GM12878 (cell line): ENCODE results near the gene SPATA20. TPM values are rescaled to one million over a fixed set of nuclear protein-coding genes. Genes with fewer than 3 reads are reported as not detected.

ENCODE experiments used
- ATAC-seq: fragments of 200-7000 bp; cut with Tn5 transposase; 3 replicates; pipeline ENCODE4 v1.9.1; 2020; ENCODE audit warnings: mild to moderate bottlenecking, moderate library complexity
- BruUV-seq: library from RNA; stranded (reverse); fragments of 400-500 nt; replicated peaks from 2 replicates; lab custom pipeline; 2021; lab: Mats Ljungman, UMichigan
- CTCF ChIA-PET: fragments of 300-600 bp; sonication (Branson Sonifier 250); formaldehyde crosslinking; extraction: SDS; loops from one replicate; lab custom pipeline; 2021; ENCODE audit warnings: inconsistent platforms; lab: Yijun Ruan, JAX
- POLR2A ChIA-PET: fragments of 350-600 bp; formaldehyde crosslinking; extraction: SDS; loops from one replicate; lab custom pipeline; 2021; ENCODE audit warnings: inconsistent platforms; lab: Charles Lee
- RAD21 ChIA-PET: fragments of 300-600 bp; sonication (Branson Sonifier 250); formaldehyde crosslinking; loops from one replicate; lab custom pipeline; 2023; ENCODE audit warnings: antibody characterized with exemption; ENCODE audit not compliant: unreplicated experiment; lab: Charles Lee
- SMC1A ChIA-PET: fragments of 300-600 bp; sonication (Branson Sonifier 250); formaldehyde crosslinking; loops from one replicate; lab custom pipeline; 2023; ENCODE audit not compliant: unreplicated experiment, uncharacterized antibody; lab: Charles Lee
- DNase-seq: peaks from one replicate; pipeline ENCODE4 v3.0.0-alpha.2; 2011; ENCODE audit warnings: low read depth, low spot score
- FAIRE-seq: peaks from 3 replicates; lab custom pipeline; 2011; peaks lifted over from hg19 to GRCh38; lab: Jason Lieb, UNC
- H2AFZ ChIP-seq: 2 replicates; pipeline ENCODE4 v1.6.0; 2011; ENCODE audit warnings: low read depth, low read length, control low read depth; ENCODE audit not compliant: control insufficient read depth
- H3K27ac ChIP-seq: 2 replicates; pipeline ENCODE4 v1.5.1; 2011; ENCODE audit warnings: control low read depth; ENCODE audit not compliant: control insufficient read depth, insufficient read depth
- H3K27me3 ChIP-seq, 2 experiments: replicated peaks in 1 of 2; 2 replicates each; pipeline versions ENCODE4 v1.6.0 to v1.6.1; 2011; ENCODE audit warnings: low read length in 1 of 2; ENCODE audit not compliant: control insufficient read depth in 2 of 2, insufficient read depth in 2 of 2
- H3K36me3 ChIP-seq, 2 experiments: 2 replicates each; pipeline ENCODE4 v1.5.1; 2011; ENCODE audit warnings: low read length in 1 of 2; ENCODE audit not compliant: control insufficient read depth in 2 of 2, insufficient read depth in 2 of 2
- H3K4me1 ChIP-seq: 2 replicates; pipeline ENCODE4 v1.6.1; 2011; ENCODE audit warnings: mild to moderate bottlenecking, low read length, moderate library complexity, mixed read lengths; ENCODE audit not compliant: control insufficient read depth, insufficient read depth
- H3K4me2 ChIP-seq: 2 replicates; pipeline ENCODE4 v1.6.0; 2011; ENCODE audit warnings: control low read depth; ENCODE audit not compliant: control insufficient read depth, insufficient read depth
- H3K4me3 ChIP-seq: fragments of 200-600 bp; sonication (generic); 2 replicates; pipeline ENCODE4 v1.5.1; 2016
- H3K79me2 ChIP-seq: 2 replicates; pipeline ENCODE4 v1.6.0; 2011; ENCODE audit warnings: low read length; ENCODE audit not compliant: control insufficient read depth, insufficient read depth
- H3K9ac ChIP-seq: 2 replicates; pipeline ENCODE4 v1.8.0; 2011; ENCODE audit warnings: low read length, control low read depth, mixed read lengths; ENCODE audit not compliant: control insufficient read depth, insufficient read depth
- H3K9me3 ChIP-seq: replicated peaks from 3 replicates; pipeline ENCODE4 v1.5.1; 2011; ENCODE audit warnings: mild to moderate bottlenecking, low read length; ENCODE audit not compliant: control insufficient read depth, insufficient read depth
- H4K20me1 ChIP-seq: 2 replicates; pipeline ENCODE4 v1.6.0; 2011; ENCODE audit not compliant: control insufficient read depth, insufficient read depth
- BMI1 ChIP-seq: fragments of 450-650 bp; IDR thresholded peaks from 2 replicates; pipeline ENCODE4 v1.6.1; 2016; ENCODE audit warnings: mild to moderate bottlenecking, moderate library complexity, borderline replicate concordance
- ELK1 ChIP-seq: IDR thresholded peaks from 2 replicates; pipeline ENCODE4 v1.6.1; 2012; ENCODE audit warnings: low read depth, low read length, improper control_type of control experiment
- HCFC1 ChIP-seq: fragments of 150-350 bp; IDR thresholded peaks from 2 replicates; pipeline ENCODE4 v1.6.1; 2014; ENCODE audit warnings: low read length
- IRF4 ChIP-seq: IDR thresholded peaks from 2 replicates; pipeline ENCODE4 v1.6.1; 2011; ENCODE audit warnings: low read depth, low read length
- NKRF ChIP-seq: fragments of 450-650 bp; conservative IDR thresholded peaks from 2 replicates; pipeline ENCODE4 v1.6.1; 2017; ENCODE audit warnings: mild to moderate bottlenecking, moderate library complexity
- RAD51 ChIP-seq: fragments of 450-650 bp; IDR thresholded peaks from 2 replicates; pipeline ENCODE4 v1.6.1; 2016; ENCODE audit warnings: moderate library complexity, mild to moderate bottlenecking, inconsistent platforms
- ZNF207 ChIP-seq: fragments of 450-650 bp; IDR thresholded peaks from 2 replicates; pipeline ENCODE4 v1.6.1; 2014; ENCODE audit warnings: antibody characterized with exemption, mild to moderate bottlenecking, borderline replicate concordance
- WGBS: methylation state at CpG from one replicate; pipeline ENCODE4 v1.1.6; 2016; ENCODE audit warnings: low lambda C conversion rate; ENCODE audit not compliant: insufficient replicate concordance, insufficient coverage; ENCODE audit errors: missing lambda C conversion rate; 5-methylcytosine and 5-hydroxymethylcytosine counted together
- in situ Hi-C: fragments of 300-500 bp; cut with MboI; formaldehyde crosslinking; loops from 9 replicates; pipeline ENCODE4 v1.14.3; 2018; ENCODE audit warnings: mixed read lengths
- intact Hi-C: fragments of 100-400 bp; cut with micrococcal nuclease; formaldehyde crosslinking; loops from one replicate; pipeline ENCODE4 v1.14.2; 2022; ENCODE audit not compliant: unreplicated experiment
- polyA plus RNA-seq, 11 experiments: library from polyadenylated mRNA; depleted of rRNA in 4 of 11; unstranded in 6 of 11; stranded (reverse) in 5 of 11; fragments of >200 nt; fragmentation: Nextera tagmentation in 4 of 11; fragmentation: Illumina TruSeq in 1 of 11; extraction: Ambion mirVana in 4 of 11; extraction: Trizol in 1 of 11; gene quantifications; 1 replicate in 1 of 11; 2 replicates in 10 of 11; pipeline versions ENCODE4 v1.2.1 to v1.2.3, GENCODE V29; 2011 to 2016; ENCODE audit warnings: inconsistent platforms in 2 of 11, missing spikeins in 2 of 11, low read depth in 1 of 11
- total RNA-seq, 4 experiments: library from RNA; depleted of rRNA in 3 of 4; stranded (reverse); fragments of >200 nt in 3 of 4; fragmentation: Illumina TruSeq in 1 of 4; extraction: Trizol in 1 of 4; gene quantifications; 2 replicates each; pipeline versions ENCODE4 v1.2.1 to v1.2.3, GENCODE V29; 2013 to 2021

Gene SPATA20
- total and polyA plus RNA-seq, 10 of the 15 experiments (the other 5 are each of a cell fraction or from before 2014, with no cell fraction given) = 2.1 to 69.8 (median 26.6) TPM

GRCh38 chr17:50565402-50566350, 18.7 kb downstream of the SPATA20 start:
- intact Hi-C loops = no loop called here
- Histone ChIP-seq H4K20me1 (no peaks in the 10 kb centered on the region), H3K9ac (no peak overlapping the region), H2AFZ (no peak overlapping the region), H3K4me3 (no peak overlapping the region), H3K4me2 (no peak overlapping the region), H3K36me3 (no peaks in the 10 kb centered on the region)
- in situ Hi-C loops = no loop called here
- ChIA-PET SMC1A (interaction anchor here (0.7 kb wide), 1 partner anchor 1464 kb away, joined by 4 read pairs; no protein-coding TSS in a partner anchor), CTCF (no interaction called here), POLR2A (interaction anchor here (0.6 to 0.7 kb wide), 2 partner anchors 24 to 25 kb away, joined by 3 to 4 read pairs; no protein-coding TSS in a partner anchor)
- no peak for DNase-seq
- BruUV-seq = no TSS peak
- no peak for TF ChIP-seq ELK1
- peak; percentile 85 for TF ChIP-seq BMI1
- no peak for TF ChIP-seq ZNF207
- TF ChIP-seq RAD51 = peak; percentile 20; the same call in 1 of the 2 replicates
- no peak for TF ChIP-seq HCFC1
- TF ChIP-seq NKRF = no peak
- no peak for TF ChIP-seq IRF4
- TF ChIP-seq, all 136 proteins: peak for 2
- 21% methylated on average over 10 of the region's 10 CpGs for WGBS
- RAD21 ChIA-PET = no interaction called here
- H3K79me2 ChIP-seq = no peaks in the 10 kb centered on the region
- peaks cover 9 to 12% of the 10 kb centered on the region in 2 experiments for H3K27me3 ChIP-seq
- no peak for FAIRE-seq
- H3K9me3 ChIP-seq = no peaks in the 10 kb centered on the region
- H3K4me1 ChIP-seq = no peaks in the 10 kb centered on the region
- H3K27ac ChIP-seq = no peak overlapping the region
- no peak for ATAC-seq
